A549 (cell line): ENCODE data around the gene NKX2-1.

Experiments
- TF ChIP-seq, protein P1 (sequence below): IDR thresholded peaks from 2 replicates; pipeline ENCODE4 v1.6.1; 2012
- TF ChIP-seq, protein P2 (sequence below): fragments of >200 bp; sonication (Bioruptor Twin); formaldehyde crosslinking; IDR thresholded peaks from 3 replicates; pipeline ENCODE4 v1.5.1; 2016

DNA sequence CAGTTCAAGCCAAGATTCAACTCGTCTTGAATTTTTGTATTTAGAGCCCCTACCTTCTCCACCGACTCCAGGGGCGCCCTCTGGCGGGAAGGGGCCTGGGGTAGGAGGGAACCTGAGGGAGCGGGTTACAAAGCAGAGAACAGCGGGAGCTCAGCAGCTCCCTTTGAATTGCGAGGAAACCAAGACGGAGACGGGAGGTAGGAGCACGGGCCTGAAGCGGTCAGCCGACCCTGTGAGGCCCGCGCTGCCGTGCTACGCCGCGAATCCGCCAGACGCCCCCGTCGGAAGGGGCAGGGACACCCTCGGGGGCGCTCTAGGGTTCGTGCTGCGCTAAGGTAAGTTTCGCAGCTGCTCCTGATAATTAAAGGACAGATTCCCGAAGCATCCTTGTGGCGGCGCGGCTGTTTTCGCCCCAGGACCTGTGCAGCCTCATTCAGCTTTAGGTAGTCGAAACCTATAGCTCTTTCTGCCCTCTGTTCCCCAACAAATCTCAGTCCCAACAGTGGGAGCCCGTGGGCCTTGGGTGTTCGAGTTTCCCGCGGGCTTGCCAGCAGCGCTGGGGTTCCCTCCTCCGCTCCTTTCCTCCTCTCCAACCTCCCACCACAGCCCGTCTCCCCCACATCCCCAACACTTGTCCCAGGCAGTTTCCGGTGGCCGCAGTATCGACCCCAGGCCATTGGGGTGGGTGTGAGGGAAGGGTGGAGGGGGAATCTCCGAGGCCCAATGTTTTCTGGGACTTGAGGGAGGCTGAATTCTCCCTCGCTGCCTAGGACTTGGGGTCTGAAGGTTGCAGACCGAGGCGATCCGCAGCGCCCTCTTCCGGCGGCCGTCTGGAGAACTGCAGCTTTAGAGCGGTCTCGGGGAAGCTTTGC lies 5.1 kb upstream of the NKX2-1 start:
- TF ChIP-seq, protein P1, sequence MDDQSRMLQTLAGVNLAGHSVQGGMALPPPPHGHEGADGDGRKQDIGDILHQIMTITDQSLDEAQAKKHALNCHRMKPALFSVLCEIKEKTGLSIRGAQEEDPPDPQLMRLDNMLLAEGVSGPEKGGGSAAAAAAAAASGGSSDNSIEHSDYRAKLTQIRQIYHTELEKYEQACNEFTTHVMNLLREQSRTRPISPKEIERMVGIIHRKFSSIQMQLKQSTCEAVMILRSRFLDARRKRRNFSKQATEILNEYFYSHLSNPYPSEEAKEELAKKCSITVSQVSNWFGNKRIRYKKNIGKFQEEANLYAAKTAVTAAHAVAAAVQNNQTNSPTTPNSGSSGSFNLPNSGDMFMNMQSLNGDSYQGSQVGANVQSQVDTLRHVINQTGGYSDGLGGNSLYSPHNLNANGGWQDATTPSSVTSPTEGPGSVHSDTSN, result no peak
- TF ChIP-seq, protein P2, sequence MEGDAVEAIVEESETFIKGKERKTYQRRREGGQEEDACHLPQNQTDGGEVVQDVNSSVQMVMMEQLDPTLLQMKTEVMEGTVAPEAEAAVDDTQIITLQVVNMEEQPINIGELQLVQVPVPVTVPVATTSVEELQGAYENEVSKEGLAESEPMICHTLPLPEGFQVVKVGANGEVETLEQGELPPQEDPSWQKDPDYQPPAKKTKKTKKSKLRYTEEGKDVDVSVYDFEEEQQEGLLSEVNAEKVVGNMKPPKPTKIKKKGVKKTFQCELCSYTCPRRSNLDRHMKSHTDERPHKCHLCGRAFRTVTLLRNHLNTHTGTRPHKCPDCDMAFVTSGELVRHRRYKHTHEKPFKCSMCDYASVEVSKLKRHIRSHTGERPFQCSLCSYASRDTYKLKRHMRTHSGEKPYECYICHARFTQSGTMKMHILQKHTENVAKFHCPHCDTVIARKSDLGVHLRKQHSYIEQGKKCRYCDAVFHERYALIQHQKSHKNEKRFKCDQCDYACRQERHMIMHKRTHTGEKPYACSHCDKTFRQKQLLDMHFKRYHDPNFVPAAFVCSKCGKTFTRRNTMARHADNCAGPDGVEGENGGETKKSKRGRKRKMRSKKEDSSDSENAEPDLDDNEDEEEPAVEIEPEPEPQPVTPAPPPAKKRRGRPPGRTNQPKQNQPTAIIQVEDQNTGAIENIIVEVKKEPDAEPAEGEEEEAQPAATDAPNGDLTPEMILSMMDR, result peak; percentile 60
